K562 (cell line): ENCODE data around the gene KRT80. TPM values are rescaled to one million over a fixed set of nuclear protein-coding genes. Genes with fewer than 3 reads are reported as not detected.

Experiments
- ATAC-seq: fragments of 200-7000 bp; cut with Tn5 transposase; 3 replicates; pipeline ENCODE4 v1.9.1; 2020; ENCODE audit warnings: moderate library complexity
- BruUV-seq: library from RNA; stranded (reverse); fragments of 400-500 nt; replicated peaks from 2 replicates; lab custom pipeline; 2021; lab: Mats Ljungman, UMichigan
- CTCF ChIA-PET: fragments of 300-600 bp; formaldehyde crosslinking; extraction: SDS; loops from one replicate; lab custom pipeline; 2021; ENCODE audit warnings: low intra/inter-chr PET ratio; lab: Yijun Ruan, JAX
- POLR2A ChIA-PET: fragments of 300-600, 350-650 bp; sonication (Branson Sonifier 250); formaldehyde crosslinking; extraction: SDS; loops from one replicate; lab custom pipeline; 2021; ENCODE audit warnings: antibody characterized with exemption, inconsistent platforms; lab: Yijun Ruan, JAX
- DNase-seq, 4 experiments: peaks; one replicate each; pipeline versions ENCODE4 v3.0.0 to v3.0.0-alpha.2; 2011 to 2018; ENCODE audit warnings: low spot score in 3 of 4, mixed read lengths in 3 of 4; ENCODE audit errors: extremely low read depth in 1 of 4
- FAIRE-seq: peaks from 2 replicates; lab custom pipeline; 2011; peaks lifted over from hg19 to GRCh38; lab: Jason Lieb, UNC
- H2AFZ ChIP-seq: 2 replicates; pipeline ENCODE4 v1.6.0; 2011; ENCODE audit warnings: low read depth, low read length, control low read depth, inconsistent platforms
- H3K27ac ChIP-seq: fragments of 200-600 bp; 3 replicates; pipeline ENCODE4 v1.8.0; 2011; ENCODE audit warnings: low read depth, mild to moderate bottlenecking, control low read depth, inconsistent platforms, low read length, moderate library complexity, mixed read lengths; ENCODE audit errors: extremely low read depth
- H3K27me3 ChIP-seq, 2 experiments: fragments of 300-600 bp in 1 of 2; 2 replicates in 1 of 2; 3 replicates in 1 of 2; pipeline versions ENCODE4 v1.6.0 to v1.8.0; 2011; ENCODE audit warnings: inconsistent platforms in 2 of 2, low read length in 2 of 2, mild to moderate bottlenecking in 1 of 2, mixed read lengths in 1 of 2, moderate library complexity in 1 of 2; ENCODE audit not compliant: control insufficient read depth in 2 of 2, insufficient read depth in 2 of 2
- H3K36me3 ChIP-seq: fragments of 300-600 bp; 3 replicates; pipeline ENCODE4 v1.8.0; 2011; ENCODE audit warnings: mild to moderate bottlenecking, low read length, inconsistent platforms; ENCODE audit not compliant: control insufficient read depth, insufficient read depth
- H3K4me1 ChIP-seq, 2 experiments: fragments of 200-600 bp in 1 of 2; replicated peaks in 1 of 2; 2 replicates in 1 of 2; 3 replicates in 1 of 2; pipeline versions ENCODE4 v1.5.1 to v1.8.0; 2011; ENCODE audit warnings: inconsistent platforms in 2 of 2, low read length in 2 of 2, mild to moderate bottlenecking in 1 of 2, mixed read lengths in 1 of 2, moderate library complexity in 1 of 2; ENCODE audit not compliant: control insufficient read depth in 2 of 2, insufficient read depth in 2 of 2
- H3K4me2 ChIP-seq: 2 replicates; pipeline ENCODE4 v1.6.1; 2011; ENCODE audit warnings: low read length, control low read depth, inconsistent platforms, mixed read lengths; ENCODE audit not compliant: insufficient read depth
- H3K4me3 ChIP-seq: fragments of 200-600 bp; sonication (generic), shearing (Covaris generic); 2 replicates; pipeline ENCODE4 v1.5.1; 2016; ENCODE audit warnings: control low read depth, inconsistent platforms
- H3K79me2 ChIP-seq: fragments of 200-600 bp; 3 replicates; pipeline ENCODE4 v1.8.0; 2011; ENCODE audit warnings: low read length, inconsistent platforms; ENCODE audit not compliant: control insufficient read depth, insufficient read depth
- H3K9ac ChIP-seq, 2 experiments: 2 replicates each; pipeline versions ENCODE4 v1.6.0 to v1.6.1; 2011; ENCODE audit warnings: low read depth in 2 of 2, low read length in 2 of 2, control low read depth in 1 of 2, inconsistent platforms in 1 of 2, mild to moderate bottlenecking in 1 of 2, mixed read lengths in 1 of 2; ENCODE audit not compliant: insufficient read depth in 1 of 2
- H3K9me1 ChIP-seq: one replicate; pipeline ENCODE4 v1.6.0; 2011; ENCODE audit warnings: inconsistent platforms, mild to moderate bottlenecking, low read length, moderate library complexity; ENCODE audit not compliant: control insufficient read depth, insufficient read depth
- H3K9me3 ChIP-seq: replicated peaks from 2 replicates; pipeline ENCODE4 v1.5.1; 2011; ENCODE audit warnings: low read depth, low read length, inconsistent platforms; ENCODE audit not compliant: control insufficient read depth, insufficient read depth
- H4K20me1 ChIP-seq: replicated peaks from 2 replicates; pipeline ENCODE4 v1.6.1; 2011; ENCODE audit warnings: low read length, inconsistent platforms, mixed read lengths; ENCODE audit not compliant: control insufficient read depth, insufficient read depth
- BCOR ChIP-seq: fragments of 450-650 bp; IDR thresholded peaks from 2 replicates; pipeline ENCODE4 v1.6.1; 2016
- EGR1 ChIP-seq: fragments of 450-650 bp; conservative IDR thresholded peaks from 2 replicates; pipeline ENCODE4 v1.6.1; 2017; ENCODE audit warnings: mild to moderate bottlenecking
- ELF2 ChIP-seq: fragments of 250-450 bp; sonication (Bioruptor Pico); IDR thresholded peaks from 2 replicates; pipeline ENCODE4 v1.5.0; 2021; ENCODE audit warnings: mild to moderate bottlenecking
- ZNF785 ChIP-seq: fragments of 250-450 bp; sonication (Bioruptor Pico); IDR thresholded peaks from 2 replicates; pipeline ENCODE4 v1.4.0; 2020; ENCODE audit warnings: mild to moderate bottlenecking
- WGBS: fragments of 100-300 bp; shearing (Covaris generic); methylation state at CpG from one replicate; pipeline ENCODE4 v1.1.6; 2016; ENCODE audit warnings: low coverage, mixed read lengths; ENCODE audit not compliant: insufficient coverage; ENCODE audit errors: missing lambda C conversion rate; 5-methylcytosine and 5-hydroxymethylcytosine counted together
- in situ Hi-C: fragments of 300-500 bp; cut with MboI; formaldehyde crosslinking; loops from 4 replicates; pipeline ENCODE4 v1.15.0; 2018; ENCODE audit warnings: inconsistent platforms, mixed read lengths
- intact Hi-C: fragments of 100-400 bp; cut with micrococcal nuclease; formaldehyde crosslinking; loops from 2 replicates; pipeline ENCODE4 v1.14.2; 2022
- polyA plus RNA-seq, 8 experiments: library from polyadenylated mRNA; depleted of rRNA in 4 of 8; stranded (reverse) in 5 of 8; unstranded in 3 of 8; fragments of >200 nt; fragmentation: Nextera tagmentation in 2 of 8; fragmentation: Illumina TruSeq in 1 of 8; extraction: Ambion mirVana in 2 of 8; extraction: Trizol in 1 of 8; gene quantifications; 2 replicates each; pipeline versions ENCODE4 v1.2.1 to v1.2.3, GENCODE V29; 2011 to 2014; ENCODE audit warnings: inconsistent platforms in 1 of 8, missing spikeins in 1 of 8
- total RNA-seq, 7 experiments: library from RNA; depleted of rRNA in 6 of 7; stranded (reverse); fragments of >200 nt in 6 of 7; fragmentation: Illumina TruSeq in 2 of 7; extraction: Trizol in 2 of 7; gene quantifications; 2 replicates each; pipeline versions ENCODE4 v1.2.1 to v1.2.3, GENCODE V29; 2011 to 2021; ENCODE audit warnings: low replicate concordance in 1 of 7
- TF ChIP-seq, protein P1 (sequence below): fragments of 450-650 bp; IDR thresholded peaks from 2 replicates; pipeline ENCODE4 v1.6.1; 2018; ENCODE audit not compliant: partially characterized antibody
- TF ChIP-seq, protein P2 (sequence below), 2 experiments: fragments of 450-650 bp; formaldehyde crosslinking in 1 of 2; IDR thresholded peaks; 2 replicates each; pipeline versions ENCODE4 v1.4.0 to v1.6.1; 2014 to 2020; ENCODE audit warnings: mild to moderate bottlenecking in 2 of 2, borderline replicate concordance in 1 of 2, low read depth in 1 of 2

KRT80 gene
- total and polyA plus RNA-seq, 9 of the 15 experiments (the other 6 are each of a cell fraction or from before 2014, with no cell fraction given): not detected

DNA sequence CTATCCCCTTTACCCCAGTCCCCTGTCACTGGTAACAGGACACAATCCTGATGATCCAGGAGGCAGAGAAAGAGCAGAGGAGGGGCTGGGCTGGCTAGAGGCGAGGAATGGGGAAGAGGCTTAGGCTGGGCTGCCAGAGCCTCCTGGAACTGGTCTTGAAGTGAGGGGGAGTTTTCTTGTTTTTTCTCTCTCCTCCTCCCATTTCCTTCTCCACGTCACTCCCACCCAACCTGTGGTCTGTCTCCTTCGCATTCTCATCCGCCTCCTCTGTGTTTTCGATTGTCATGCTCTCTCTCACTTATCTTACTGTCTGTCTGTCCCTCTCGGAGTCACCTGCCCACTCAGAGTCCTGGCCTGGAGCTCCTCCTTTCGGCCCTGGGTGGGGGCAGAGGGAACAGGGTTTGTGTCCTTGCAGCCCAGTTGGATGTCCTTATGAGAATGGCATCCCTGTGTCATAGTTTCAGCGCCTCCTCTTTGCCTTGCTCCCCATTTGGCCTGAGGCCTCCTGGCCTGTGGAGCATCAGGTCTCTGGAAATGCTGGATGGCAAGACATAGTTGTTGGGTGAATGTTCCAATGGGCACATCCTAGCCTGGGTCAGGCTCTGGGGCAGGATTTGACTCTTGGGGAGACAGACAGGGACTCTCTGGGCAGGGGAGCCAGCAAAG, 3.4 kb upstream of the KRT80 start:
- no peak overlapping the region for H3K4me2 ChIP-seq

More for the DNA sequence above, 3.4 kb upstream of the KRT80 start:
- WGBS: 0% methylated on average over 8 of the region's 8 CpGs
- peak; percentile 25 to 36 (median 26) for DNase-seq
- intact Hi-C loops: no loop called here
- Histone ChIP-seq H2AFZ (no peak overlapping the region), H3K9ac (no peak overlapping the region), H3K27me3 (peaks cover 9 to 60% of the 10 kb centered on the region in 2 experiments; a peak in 4 of 5 replicates), H4K20me1 (peaks cover 4% of the 10 kb centered on the region; the same call in 1 of the 2 replicates), H3K79me2 (no peaks in the 10 kb centered on the region), H3K27ac (no peak overlapping the region), H3K36me3 (no peaks in the 10 kb centered on the region), H3K9me3 (no peaks in the 10 kb centered on the region), H3K4me3 (no peak overlapping the region), H3K4me1 (peaks cover 0 to 4% of the 10 kb centered on the region in 2 experiments; a peak in 1 of 5 replicates), H3K9me1 (no peaks in the 10 kb centered on the region)
- in situ Hi-C loops: no loop called here
- BruUV-seq: no TSS peak
- TF ChIP-seq, protein P1, sequence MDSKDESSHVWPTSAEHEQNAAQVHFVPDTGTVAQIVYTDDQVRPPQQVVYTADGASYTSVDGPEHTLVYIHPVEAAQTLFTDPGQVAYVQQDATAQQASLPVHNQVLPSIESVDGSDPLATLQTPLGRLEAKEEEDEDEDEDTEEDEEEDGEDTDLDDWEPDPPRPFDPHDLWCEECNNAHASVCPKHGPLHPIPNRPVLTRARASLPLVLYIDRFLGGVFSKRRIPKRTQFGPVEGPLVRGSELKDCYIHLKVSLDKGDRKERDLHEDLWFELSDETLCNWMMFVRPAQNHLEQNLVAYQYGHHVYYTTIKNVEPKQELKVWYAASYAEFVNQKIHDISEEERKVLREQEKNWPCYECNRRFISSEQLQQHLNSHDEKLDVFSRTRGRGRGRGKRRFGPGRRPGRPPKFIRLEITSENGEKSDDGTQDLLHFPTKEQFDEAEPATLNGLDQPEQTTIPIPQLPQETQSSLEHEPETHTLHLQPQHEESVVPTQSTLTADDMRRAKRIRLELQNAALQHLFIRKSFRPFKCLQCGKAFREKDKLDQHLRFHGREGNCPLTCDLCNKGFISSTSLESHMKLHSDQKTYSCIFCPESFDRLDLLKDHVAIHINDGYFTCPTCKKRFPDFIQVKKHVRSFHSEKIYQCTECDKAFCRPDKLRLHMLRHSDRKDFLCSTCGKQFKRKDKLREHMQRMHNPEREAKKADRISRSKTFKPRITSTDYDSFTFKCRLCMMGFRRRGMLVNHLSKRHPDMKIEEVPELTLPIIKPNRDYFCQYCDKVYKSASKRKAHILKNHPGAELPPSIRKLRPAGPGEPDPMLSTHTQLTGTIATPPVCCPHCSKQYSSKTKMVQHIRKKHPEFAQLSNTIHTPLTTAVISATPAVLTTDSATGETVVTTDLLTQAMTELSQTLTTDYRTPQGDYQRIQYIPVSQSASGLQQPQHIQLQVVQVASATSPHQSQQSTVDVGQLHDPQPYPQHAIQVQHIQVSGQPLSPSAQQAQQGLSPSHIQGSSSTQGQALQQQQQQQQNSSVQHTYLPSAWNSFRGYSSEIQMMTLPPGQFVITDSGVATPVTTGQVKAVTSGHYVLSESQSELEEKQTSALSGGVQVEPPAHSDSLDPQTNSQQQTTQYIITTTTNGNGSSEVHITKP: peak; percentile 77
- TF ChIP-seq ELF2 (CRISPR knock-in tag) (no peak), ZNF785 (CRISPR knock-in tag) (no peak), EGR1 (peak; percentile 61), BCOR (no peak)
- TF ChIP-seq, protein P2, sequence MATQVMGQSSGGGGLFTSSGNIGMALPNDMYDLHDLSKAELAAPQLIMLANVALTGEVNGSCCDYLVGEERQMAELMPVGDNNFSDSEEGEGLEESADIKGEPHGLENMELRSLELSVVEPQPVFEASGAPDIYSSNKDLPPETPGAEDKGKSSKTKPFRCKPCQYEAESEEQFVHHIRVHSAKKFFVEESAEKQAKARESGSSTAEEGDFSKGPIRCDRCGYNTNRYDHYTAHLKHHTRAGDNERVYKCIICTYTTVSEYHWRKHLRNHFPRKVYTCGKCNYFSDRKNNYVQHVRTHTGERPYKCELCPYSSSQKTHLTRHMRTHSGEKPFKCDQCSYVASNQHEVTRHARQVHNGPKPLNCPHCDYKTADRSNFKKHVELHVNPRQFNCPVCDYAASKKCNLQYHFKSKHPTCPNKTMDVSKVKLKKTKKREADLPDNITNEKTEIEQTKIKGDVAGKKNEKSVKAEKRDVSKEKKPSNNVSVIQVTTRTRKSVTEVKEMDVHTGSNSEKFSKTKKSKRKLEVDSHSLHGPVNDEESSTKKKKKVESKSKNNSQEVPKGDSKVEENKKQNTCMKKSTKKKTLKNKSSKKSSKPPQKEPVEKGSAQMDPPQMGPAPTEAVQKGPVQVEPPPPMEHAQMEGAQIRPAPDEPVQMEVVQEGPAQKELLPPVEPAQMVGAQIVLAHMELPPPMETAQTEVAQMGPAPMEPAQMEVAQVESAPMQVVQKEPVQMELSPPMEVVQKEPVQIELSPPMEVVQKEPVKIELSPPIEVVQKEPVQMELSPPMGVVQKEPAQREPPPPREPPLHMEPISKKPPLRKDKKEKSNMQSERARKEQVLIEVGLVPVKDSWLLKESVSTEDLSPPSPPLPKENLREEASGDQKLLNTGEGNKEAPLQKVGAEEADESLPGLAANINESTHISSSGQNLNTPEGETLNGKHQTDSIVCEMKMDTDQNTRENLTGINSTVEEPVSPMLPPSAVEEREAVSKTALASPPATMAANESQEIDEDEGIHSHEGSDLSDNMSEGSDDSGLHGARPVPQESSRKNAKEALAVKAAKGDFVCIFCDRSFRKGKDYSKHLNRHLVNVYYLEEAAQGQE (IDR thresholded peaks at IDR 0.05; ENCODE audit: borderline replicate concordance): peak; percentile 42
- TF ChIP-seq, protein P2 (CRISPR knock-in tag; IDR thresholded peaks at IDR 0.05; ENCODE audit: low read depth): no peak
- POLR2A ChIA-PET: no interaction called here
- CTCF ChIA-PET: no interaction called here
- ATAC-seq: peak; percentile 53; the same call in 1 of the 3 replicates
- FAIRE-seq: no peak
